Trophoblast cell (in vitro differentiated cells and primary cell): ENCODE results near the gene BACH2.
"Not testable (repeated sequence)": the region's sequence is repeated elsewhere in the genome, so short reads cannot be mapped to it uniquely, and the experiment has no call there.

Experiments used
- DNase-seq, 2 donors: peaks; one replicate each; pipeline ENCODE4 v3.0.0-alpha.2; 2016
- H2AFZ ChIP-seq: 2 replicates; pipeline ENCODE4 v1.6.1; 2013; ENCODE audit warnings: low read length, moderate library complexity, mild to moderate bottlenecking; ENCODE audit not compliant: insufficient read depth, poor library complexity
- H2AK5ac ChIP-seq: 2 replicates; pipeline ENCODE4 v1.6.1; 2013; ENCODE audit warnings: mild to moderate bottlenecking, low read length
- H2BK120ac ChIP-seq: 2 replicates; pipeline ENCODE4 v1.6.1; 2013; ENCODE audit warnings: low read length, mild to moderate bottlenecking, moderate library complexity; ENCODE audit not compliant: insufficient read depth, poor library complexity
- H2BK12ac ChIP-seq: 2 replicates; pipeline ENCODE4 v1.6.1; 2013; ENCODE audit warnings: mild to moderate bottlenecking, low read length, moderate library complexity
- H2BK5ac ChIP-seq: 2 replicates; pipeline ENCODE4 v1.6.1; 2013; ENCODE audit warnings: low read length, low read depth, moderate library complexity, mild to moderate bottlenecking; ENCODE audit not compliant: poor library complexity
- H3K14ac ChIP-seq: 2 replicates; pipeline ENCODE4 v1.6.1; 2013; ENCODE audit warnings: mild to moderate bottlenecking, low read length
- H3K18ac ChIP-seq: 2 replicates; pipeline ENCODE4 v1.6.1; 2013; ENCODE audit warnings: mild to moderate bottlenecking, low read length
- H3K23ac ChIP-seq: 2 replicates; pipeline ENCODE4 v1.6.1; 2013; ENCODE audit warnings: low read length
- H3K27ac ChIP-seq: 2 replicates; pipeline ENCODE4 v1.5.1; 2013; ENCODE audit warnings: low read depth, mild to moderate bottlenecking, inconsistent platforms, low read length, moderate library complexity
- H3K27me3 ChIP-seq: 2 replicates; pipeline ENCODE4 v1.6.1; 2013; ENCODE audit warnings: inconsistent platforms, mild to moderate bottlenecking, low read length, moderate library complexity; ENCODE audit not compliant: insufficient read depth
- H3K36me3 ChIP-seq, 2 experiments: 1 replicate in 1 of 2; 2 replicates in 1 of 2; pipeline ENCODE4 v1.6.1; 2013; ENCODE audit warnings: low read length in 2 of 2, mild to moderate bottlenecking in 2 of 2, moderate library complexity in 1 of 2; ENCODE audit not compliant: insufficient read depth in 2 of 2, control insufficient read depth in 1 of 2
- H3K4ac ChIP-seq: 2 replicates; pipeline ENCODE4 v1.6.1; 2013; ENCODE audit warnings: low read depth, mild to moderate bottlenecking, low read length, moderate library complexity
- H3K4me1 ChIP-seq, 2 experiments: 1 replicate in 1 of 2; 2 replicates in 1 of 2; pipeline ENCODE4 v1.6.1; 2013; ENCODE audit warnings: low read length in 2 of 2, mild to moderate bottlenecking in 2 of 2, moderate library complexity in 1 of 2; ENCODE audit not compliant: insufficient read depth in 2 of 2, control insufficient read depth in 1 of 2
- H3K4me2 ChIP-seq: 2 replicates; pipeline ENCODE4 v1.6.1; 2013; ENCODE audit warnings: inconsistent platforms, mild to moderate bottlenecking, low read length, moderate library complexity
- H3K4me3 ChIP-seq: 2 replicates; pipeline ENCODE4 v1.5.1; 2013; ENCODE audit warnings: mild to moderate bottlenecking, low read depth, low read length, inconsistent platforms
- H3K79me1 ChIP-seq: one replicate; pipeline ENCODE4 v1.6.1; 2013; ENCODE audit warnings: low read length
- H3K79me2 ChIP-seq: 2 replicates; pipeline ENCODE4 v1.6.1; 2013; ENCODE audit warnings: low read length, mild to moderate bottlenecking; ENCODE audit not compliant: control insufficient read depth, insufficient read depth, poor library complexity
- H3K9ac ChIP-seq: 2 replicates; pipeline ENCODE4 v1.6.1; 2013; ENCODE audit warnings: mild to moderate bottlenecking, low read length
- H3K9me3 ChIP-seq: 2 replicates; pipeline ENCODE4 v1.6.1; 2013; ENCODE audit warnings: low read depth, mild to moderate bottlenecking, control low read depth, inconsistent platforms, low read length; ENCODE audit not compliant: insufficient read depth
- H4K12ac ChIP-seq: 2 replicates; pipeline ENCODE4 v1.6.1; 2013; ENCODE audit warnings: low read depth, mild to moderate bottlenecking, low read length, moderate library complexity
- H4K8ac ChIP-seq: 2 replicates; pipeline ENCODE4 v1.6.1; 2013; ENCODE audit warnings: low read depth, mild to moderate bottlenecking, low read length, moderate library complexity
- H4K91ac ChIP-seq: one replicate; pipeline ENCODE4 v1.6.1; 2013; ENCODE audit warnings: low read depth, mild to moderate bottlenecking, low read length, moderate library complexity
- WGBS: extraction: QIAGEN DNeasy Blood & Tissue Kit; methylation state at CpG from one replicate; pipeline ENCODE4 v1.1.7; 2013; ENCODE audit warnings: missing lambda C conversion rate; ENCODE audit not compliant: insufficient read length, insufficient coverage; ENCODE audit errors: extremely low coverage; 5-methylcytosine and 5-hydroxymethylcytosine counted together

Gene BACH2

DNA sequence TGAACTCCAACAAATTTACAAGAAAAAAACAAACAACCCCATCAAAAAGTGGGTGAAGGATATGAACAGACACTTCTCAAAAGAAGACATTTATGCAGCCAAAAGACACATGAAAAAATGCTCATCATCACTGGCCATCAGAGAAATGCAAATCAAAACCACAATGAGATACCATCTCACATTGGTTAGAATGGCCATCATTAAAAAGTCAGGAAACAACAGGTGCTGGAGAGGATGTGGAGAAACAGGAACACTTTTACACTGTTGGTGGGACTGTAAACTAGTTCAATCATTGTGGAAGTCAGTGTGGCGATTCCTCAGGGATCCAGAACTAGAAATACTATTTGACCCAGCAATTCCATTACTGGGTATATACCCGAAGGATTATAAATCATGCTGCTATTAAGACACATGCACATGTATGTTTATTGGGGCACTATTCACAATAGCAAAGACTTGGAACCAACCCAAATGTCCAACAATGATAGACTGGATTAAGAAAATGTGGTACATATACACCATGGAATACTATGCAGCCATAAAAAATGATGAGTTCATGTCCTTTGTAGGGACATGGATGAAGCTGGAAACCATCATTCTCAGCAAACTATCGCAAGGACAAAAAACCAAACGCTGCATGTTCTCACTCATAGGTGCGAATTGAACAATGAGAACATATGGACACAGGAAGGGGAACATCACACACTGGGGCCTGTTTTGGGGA is 264.0 kb downstream of the BACH2 start:
- not testable (repeated sequence) for H4K12ac ChIP-seq, H3K36me3 ChIP-seq, DNase-seq, H3K4me1 ChIP-seq, H2BK5ac ChIP-seq, H4K91ac ChIP-seq, H2BK12ac ChIP-seq, H3K9me3 ChIP-seq, H2BK120ac ChIP-seq, H3K9ac ChIP-seq, H3K27ac ChIP-seq, H4K8ac ChIP-seq, H2AK5ac ChIP-seq, H3K4me2 ChIP-seq, H3K23ac ChIP-seq, H3K18ac ChIP-seq, H2AFZ ChIP-seq, H3K79me1 ChIP-seq, H3K4ac ChIP-seq, H3K27me3 ChIP-seq, H3K79me2 ChIP-seq, H3K14ac ChIP-seq, H3K4me3 ChIP-seq
- no CpG with 5 or more reads among the region's 5 CpGs for WGBS

DNA sequence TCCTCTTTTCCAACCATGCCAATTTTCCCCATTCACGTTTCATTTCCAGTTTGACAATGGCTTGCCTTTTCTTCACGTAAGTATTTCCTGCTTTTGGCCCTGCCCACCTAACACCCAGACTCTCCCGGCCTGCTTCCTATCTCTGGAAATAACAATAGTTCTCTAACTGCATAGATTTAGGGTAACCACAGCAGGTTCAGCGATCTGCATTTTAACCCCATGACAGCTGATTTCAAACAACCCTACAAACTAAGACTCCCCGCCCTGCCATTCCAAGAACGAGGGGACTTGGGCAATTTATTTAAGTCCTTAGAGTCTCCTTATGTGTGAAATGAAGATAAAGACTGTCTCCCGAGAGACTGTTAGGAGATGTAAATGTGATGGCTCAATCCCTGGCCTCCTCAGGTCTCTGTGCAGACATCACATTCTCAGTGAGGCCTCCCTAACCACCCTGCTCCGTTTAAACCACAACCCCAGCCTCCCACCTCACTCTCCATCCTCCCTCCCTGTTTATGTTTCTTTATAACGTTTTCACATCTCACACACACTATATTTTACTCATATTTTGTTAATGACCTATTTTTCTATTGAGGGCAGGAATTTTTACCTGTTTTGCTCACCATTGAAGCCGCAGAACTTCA is 267.5 kb downstream of the BACH2 start:
- no peak for DNase-seq
- H3K23ac ChIP-seq: no peak overlapping the region
- H3K9ac ChIP-seq: no peak overlapping the region
- no peak overlapping the region for H3K4me3 ChIP-seq
- H4K91ac ChIP-seq: peak overlapping the region; percentile 33
- no peak overlapping the region for H2AFZ ChIP-seq
- H2BK12ac ChIP-seq: peak overlapping the region; percentile 2
- H3K18ac ChIP-seq: peak overlapping the region; percentile 6
- H3K14ac ChIP-seq: peak overlapping the region; percentile 34
- no peak overlapping the region for H4K12ac ChIP-seq
- H3K4ac ChIP-seq: no peak overlapping the region
- H3K36me3 ChIP-seq: no peaks in the 10 kb centered on the region
- H3K79me2 ChIP-seq: no peaks in the 10 kb centered on the region
- H2AK5ac ChIP-seq: no peak overlapping the region
- no peaks in the 10 kb centered on the region for H3K27me3 ChIP-seq
- H3K4me2 ChIP-seq: no peak overlapping the region
- peaks cover 2 to 9% of the 10 kb centered on the region in 2 experiments for H3K4me1 ChIP-seq
- no peak overlapping the region for H3K27ac ChIP-seq
- H2BK120ac ChIP-seq: no peak overlapping the region
- no peaks in the 10 kb centered on the region for H3K9me3 ChIP-seq
- 100% methylated on average over 1 of the region's 10 CpGs for WGBS
- H4K8ac ChIP-seq: no peak overlapping the region
- H3K79me1 ChIP-seq: no peaks in the 10 kb centered on the region
- no peak overlapping the region for H2BK5ac ChIP-seq

DNA sequence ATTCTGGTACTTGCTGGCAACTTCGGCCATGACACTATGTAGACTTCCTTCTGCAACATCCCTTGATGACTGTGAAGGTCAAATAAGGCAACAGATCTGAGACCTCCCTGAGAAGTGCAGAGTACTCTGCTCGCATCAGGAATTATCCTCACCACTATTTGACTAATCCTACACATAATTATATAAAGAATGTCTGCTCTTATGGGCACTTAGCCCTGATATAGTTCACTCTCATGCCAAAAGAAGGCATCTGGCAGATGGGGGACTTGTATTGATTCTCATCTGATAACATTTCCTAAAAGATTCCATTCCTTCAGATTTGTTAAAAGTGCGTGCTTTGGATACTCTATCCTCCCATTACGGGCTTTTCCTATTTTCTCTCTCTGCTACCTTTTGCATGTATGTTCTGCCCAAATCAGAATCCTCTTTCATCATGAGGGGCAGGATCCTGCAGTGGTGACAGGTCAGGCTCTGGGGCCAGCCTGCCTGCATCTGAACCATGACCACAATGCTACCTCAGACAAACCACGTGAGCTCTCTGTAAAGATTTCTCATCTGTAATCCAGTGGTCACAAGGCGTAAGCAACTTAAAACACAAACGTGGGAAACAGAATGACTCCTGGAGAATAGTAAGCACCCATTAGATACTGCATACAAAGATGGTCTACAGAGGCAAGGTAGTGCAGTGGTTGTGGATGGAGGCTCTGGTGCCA is 268.4 kb downstream of the BACH2 start:
- H3K9ac ChIP-seq: no peak overlapping the region
- peaks cover 2 to 9% of the 10 kb centered on the region in 2 experiments for H3K4me1 ChIP-seq
- no peak overlapping the region for H3K4me2 ChIP-seq
- no peak overlapping the region for H3K14ac ChIP-seq
- no peak overlapping the region for H3K18ac ChIP-seq
- no peaks in the 10 kb centered on the region for H3K9me3 ChIP-seq
- WGBS: no CpG with 5 or more reads among the region's 7 CpGs
- H3K79me1 ChIP-seq: no peaks in the 10 kb centered on the region
- no peak overlapping the region for H3K4ac ChIP-seq
- H3K27ac ChIP-seq: no peak overlapping the region
- no peak overlapping the region for H2BK5ac ChIP-seq
- H3K23ac ChIP-seq: no peak overlapping the region
- no peak overlapping the region for H2AK5ac ChIP-seq
- no peak overlapping the region for H4K91ac ChIP-seq
- no peaks in the 10 kb centered on the region for H3K79me2 ChIP-seq
- no peak overlapping the region for H4K12ac ChIP-seq
- DNase-seq: no peak
- H2BK120ac ChIP-seq: no peak overlapping the region
- no peak overlapping the region for H3K4me3 ChIP-seq
- no peaks in the 10 kb centered on the region for H3K36me3 ChIP-seq
- H2AFZ ChIP-seq: no peak overlapping the region
- H2BK12ac ChIP-seq: no peak overlapping the region
- no peaks in the 10 kb centered on the region for H3K27me3 ChIP-seq
- no peak overlapping the region for H4K8ac ChIP-seq

DNA sequence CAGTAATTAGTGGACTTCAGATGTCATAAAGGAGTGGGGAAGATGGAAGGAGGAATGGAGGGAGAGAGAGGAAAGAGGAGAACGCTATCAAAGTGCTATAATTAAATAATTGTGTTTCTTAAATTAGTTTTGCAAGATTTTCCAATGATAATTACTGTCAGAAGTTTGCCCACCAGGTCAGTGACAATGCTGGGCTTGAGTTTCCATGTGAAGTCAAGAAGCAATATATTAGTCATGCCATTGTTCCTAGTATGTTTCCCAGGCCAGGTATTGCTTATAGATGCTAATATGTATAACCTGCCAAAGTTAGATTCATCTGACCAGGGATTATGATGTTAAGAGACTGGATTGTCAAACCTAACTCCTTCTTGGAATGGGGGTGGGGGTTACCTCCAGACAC is 270.4 kb downstream of the BACH2 start:
- Histone ChIP-seq H3K4me1 (peaks cover 2 to 9% of the 10 kb centered on the region in 2 experiments), H2AK5ac (no peak overlapping the region), H2AFZ (no peak overlapping the region), H3K36me3 (no peaks in the 10 kb centered on the region), H2BK12ac (no peak overlapping the region), H3K9ac (no peak overlapping the region), H4K91ac (no peak overlapping the region), H3K4me2 (no peak overlapping the region), H3K23ac (no peak overlapping the region), H3K14ac (no peak overlapping the region), H3K27me3 (no peaks in the 10 kb centered on the region), H3K79me1 (no peaks in the 10 kb centered on the region), H3K4me3 (no peak overlapping the region), H3K4ac (no peak overlapping the region), H2BK120ac (no peak overlapping the region), H3K9me3 (no peaks in the 10 kb centered on the region), H4K8ac (no peak overlapping the region), H3K18ac (no peak overlapping the region), H2BK5ac (no peak overlapping the region), H3K79me2 (no peaks in the 10 kb centered on the region), H3K27ac (no peak overlapping the region), H4K12ac (no peak overlapping the region)
- DNase-seq: no peak
- WGBS: no CpG with 5 or more reads among the region's 1 CpG
